Progenitor cell of endocrine pancreas (in vitro differentiated cells): ENCODE results near the gene MTPN. TPM values are rescaled to one million over a fixed set of nuclear protein-coding genes. Genes with fewer than 3 reads are reported as not detected.

Experiments used
- DNase-seq: peaks from one replicate; pipeline ENCODE4 v3.0.0; 2021; ENCODE audit warnings: low spot score; ENCODE audit not compliant: unreplicated experiment
- H3K27ac Mint-ChIP-seq: 2 replicates; pipeline ENCODE4 v1.8.0; 2021; ENCODE audit warnings: mild to moderate bottlenecking, moderate library complexity, mixed read lengths
- H3K27me3 Mint-ChIP-seq: 2 replicates; pipeline ENCODE4 v1.8.0; 2021; ENCODE audit warnings: mixed read lengths
- H3K36me3 Mint-ChIP-seq: 2 replicates; pipeline ENCODE4 v1.8.0; 2022; ENCODE audit warnings: mixed read lengths; ENCODE audit not compliant: insufficient read depth
- H3K4me1 Mint-ChIP-seq: 2 replicates; pipeline ENCODE4 v1.8.0; 2021; ENCODE audit warnings: low read depth, mixed read lengths
- H3K4me3 Mint-ChIP-seq: 2 replicates; pipeline ENCODE4 v1.8.0; 2021; ENCODE audit warnings: low read depth, mild to moderate bottlenecking, moderate library complexity, mixed read lengths
- H3K9me3 Mint-ChIP-seq: 2 replicates; pipeline ENCODE4 v1.8.0; 2021; ENCODE audit warnings: low read depth, mixed read lengths
- CTCF ChIP-seq: fragments of 200-600 bp; sonication (generic); IDR thresholded peaks from one replicate; pipeline ENCODE4 v1.5.0; 2021; ENCODE audit warnings: antibody characterized with exemption, mild to moderate bottlenecking; ENCODE audit not compliant: unreplicated experiment
- total RNA-seq: library from RNA; stranded (reverse); gene quantifications from 2 replicates; pipeline ENCODE4 v1.2.1, GENCODE V29; 2021

The MTPN gene
- total RNA-seq, 1 donor from 2014 or later, result 91.6 TPM

- no peak for DNase-seq
- H3K27ac Mint-ChIP-seq, result no peak overlapping the region
- H3K4me1 Mint-ChIP-seq, result peaks cover 65% of the 10 kb centered on the region
- H3K36me3 Mint-ChIP-seq, result peaks cover 4% of the 10 kb centered on the region
- H3K27me3 Mint-ChIP-seq, result no peaks in the 10 kb centered on the region
- H3K9me3 Mint-ChIP-seq, result no peaks in the 10 kb centered on the region
- no peak overlapping the region for H3K4me3 Mint-ChIP-seq
- no peak for TF ChIP-seq CTCF
These were observed 43.5 kb downstream of the MTPN start for GRCh38 chr7:135933509-135934188.

GRCh38 chr7:135932131-135932530 is 45.0 kb downstream of the MTPN start:
- DNase-seq, result no peak
- H3K27ac Mint-ChIP-seq, result no peak overlapping the region

GRCh38 chr7:135930565-135931461 is 46.3 kb downstream of the MTPN start:
- Mint-ChIP-seq H3K4me1 (peaks cover 49% of the 10 kb centered on the region), H3K9me3 (no peaks in the 10 kb centered on the region), H3K27ac (peak overlapping the region; percentile 77), H3K36me3 (peaks cover 13% of the 10 kb centered on the region), H3K27me3 (no peaks in the 10 kb centered on the region), H3K4me3 (no peak overlapping the region)
- no peak for DNase-seq
- TF ChIP-seq CTCF, result no peak

More at GRCh38 chr7:135932131-135932530, 45.0 kb downstream of the MTPN start:
- TF ChIP-seq CTCF, result no peak
- Mint-ChIP-seq H3K36me3 (peaks cover 6% of the 10 kb centered on the region), H3K27me3 (no peaks in the 10 kb centered on the region), H3K4me1 (peaks cover 59% of the 10 kb centered on the region), H3K9me3 (no peaks in the 10 kb centered on the region), H3K4me3 (no peak overlapping the region)

GRCh38 chr7:135929722-135930141 is 47.4 kb downstream of the MTPN start:
- no peak for DNase-seq
- H3K36me3 Mint-ChIP-seq, result peaks cover 12% of the 10 kb centered on the region
- H3K27ac Mint-ChIP-seq, result peak overlapping the region; percentile 90
- no peaks in the 10 kb centered on the region for H3K27me3 Mint-ChIP-seq
- H3K4me3 Mint-ChIP-seq, result peak overlapping the region; percentile 52
- H3K4me1 Mint-ChIP-seq, result peaks cover 44% of the 10 kb centered on the region
- no peak for TF ChIP-seq CTCF
- no peaks in the 10 kb centered on the region for H3K9me3 Mint-ChIP-seq

- peak overlapping the region; percentile 90 for H3K27ac Mint-ChIP-seq
- peaks cover 11% of the 10 kb centered on the region for H3K36me3 Mint-ChIP-seq
- TF ChIP-seq CTCF, result no peak
- H3K4me3 Mint-ChIP-seq, result no peak overlapping the region
- no peaks in the 10 kb centered on the region for H3K9me3 Mint-ChIP-seq
- DNase-seq, result no peak
- H3K27me3 Mint-ChIP-seq, result no peaks in the 10 kb centered on the region
- peaks cover 44% of the 10 kb centered on the region for H3K4me1 Mint-ChIP-seq
These were observed 47.9 kb downstream of the MTPN start for GRCh38 chr7:135929249-135929648.
